T-cell (primary cell): ENCODE measurements around the gene HSD17B10. TPM values are rescaled to one million over a fixed set of nuclear protein-coding genes. Genes with fewer than 3 reads are reported as not detected.

Experiments
- ATAC-seq, 4 experiments: fragments of 200-7000 bp in 3 of 4; fragments of 150-1000 bp in 1 of 4; cut with Tn5 transposase; replicated peaks in 1 of 4; 1 replicate in 3 of 4; 2 replicates in 1 of 4; pipeline ENCODE4 v1.10.0; 2021; ENCODE audit warnings: moderate library complexity in 3 of 4, mild to moderate bottlenecking in 2 of 4, moderate number of reproducible peaks in 1 of 4
- CTCF ChIA-PET, 2 donors: fragments of 300-600 bp; sonication (Branson Sonifier 250); formaldehyde crosslinking; loops; one replicate each; lab custom pipeline; 2022; ENCODE audit warnings: antibody characterized with exemption in 2 of 2; lab: Charles Lee
- POLR2A ChIA-PET, 2 donors: fragments of 300-600 bp; sonication (Branson Sonifier 250); formaldehyde crosslinking; loops; one replicate each; lab custom pipeline; 2022; ENCODE audit warnings: antibody characterized with exemption in 2 of 2; lab: Charles Lee
- DNase-seq, 35 experiments: peaks; one replicate each; pipeline versions ENCODE4 v3.0.0 to v3.0.0-alpha.2; 2013 to 2023
- H3K27ac ChIP-seq: one replicate; pipeline ENCODE4 v1.5.1; 2013; ENCODE audit warnings: low read length
- H3K27me3 ChIP-seq, 2 experiments: replicated peaks in 1 of 2; 1 replicate in 1 of 2; 2 replicates in 1 of 2; pipeline versions ENCODE4 v1.6.1 to v1.7.0; 2013; ENCODE audit warnings: low read length in 1 of 2, mixed read lengths in 1 of 2; ENCODE audit not compliant: control insufficient read depth in 2 of 2, insufficient read depth in 2 of 2; ENCODE audit errors: extremely low read depth in 1 of 2
- H3K36me3 ChIP-seq, 2 donors: 1 replicate in 1 of 2; 2 replicates in 1 of 2; pipeline versions ENCODE4 v1.6.1 to v1.7.0; 2013; ENCODE audit warnings: low read length in 1 of 2; ENCODE audit not compliant: control insufficient read depth in 2 of 2, insufficient read depth in 1 of 2; ENCODE audit errors: extremely low read depth in 1 of 2
- H3K4me1 ChIP-seq, 2 experiments: 1 replicate in 1 of 2; 2 replicates in 1 of 2; pipeline versions ENCODE4 v1.6.1 to v1.7.0; 2013; ENCODE audit warnings: low read length in 2 of 2, mixed read lengths in 1 of 2; ENCODE audit not compliant: insufficient read depth in 2 of 2, control insufficient read depth in 1 of 2; ENCODE audit errors: extremely low read depth in 1 of 2
- H3K4me3 ChIP-seq, 2 donors: 1 replicate in 1 of 2; 2 replicates in 1 of 2; pipeline versions ENCODE4 v1.5.1 to v1.7.0; 2013; ENCODE audit warnings: mild to moderate bottlenecking in 2 of 2, low read length in 1 of 2, moderate library complexity in 1 of 2; ENCODE audit not compliant: control insufficient read depth in 1 of 2; ENCODE audit errors: extremely low read depth in 1 of 2
- H3K9me3 ChIP-seq: 2 replicates; pipeline ENCODE4 v1.7.0; 2013
- H3K27ac Mint-ChIP-seq, 2 donors: one replicate each; pipeline ENCODE4 v1.8.0; 2020 to 2021; ENCODE audit warnings: mild to moderate bottlenecking in 2 of 2, mixed read lengths in 2 of 2
- H3K27me3 Mint-ChIP-seq, 2 donors: one replicate each; pipeline ENCODE4 v1.8.0; 2021 to 2022; ENCODE audit warnings: mixed read lengths in 2 of 2
- H3K36me3 Mint-ChIP-seq: one replicate; pipeline ENCODE4 v1.8.0; 2021; ENCODE audit warnings: mixed read lengths
- H3K4me1 Mint-ChIP-seq, 3 donors: one replicate each; pipeline ENCODE4 v1.8.0; 2020 to 2022; ENCODE audit warnings: mixed read lengths in 3 of 3, mild to moderate bottlenecking in 1 of 3
- H3K4me3 Mint-ChIP-seq, 3 donors: one replicate each; pipeline ENCODE4 v1.8.0; 2020 to 2022; ENCODE audit warnings: mild to moderate bottlenecking in 3 of 3, mixed read lengths in 3 of 3, moderate library complexity in 3 of 3
- H3K9me3 Mint-ChIP-seq, 3 donors: one replicate each; pipeline ENCODE4 v1.8.0; 2020 to 2022; ENCODE audit warnings: mixed read lengths in 3 of 3
- WGBS: methylation state at CpG from one replicate; pipeline ENCODE4 v1.1.5; 2013; ENCODE audit warnings: missing lambda C conversion rate; ENCODE audit not compliant: insufficient coverage; 5-methylcytosine and 5-hydroxymethylcytosine counted together
- total RNA-seq, 35 experiments: library from RNA in 6 of 35; stranded (reverse) in 6 of 35; fragments of 120-200 nt in 1 of 35; gene quantifications; one replicate each; pipeline versions ENCODE4 v1.2.1 to v1.2.4 and lab custom pipeline; 2013 to 2026

The HSD17B10 gene
- total RNA-seq, 5 donors from 2014 or later (not counting 1 experiment from before 2014, with no cell fraction given): 36.6 to 60.0 (median 43.3) TPM

- no peaks in the 10 kb centered on the region for H3K27me3 ChIP-seq
- H3K36me3 ChIP-seq: peaks cover 15 to 60% of the 10 kb centered on the region in 2 donors
- POLR2A ChIA-PET: no interaction called here
- CTCF ChIA-PET: no interaction called here
- no peak overlapping the region for H3K4me3 Mint-ChIP-seq
- H3K27ac Mint-ChIP-seq: no peak overlapping the region
- DNase-seq: no peak
- peaks cover 23% of the 10 kb centered on the region for H3K36me3 Mint-ChIP-seq
- no peaks in the 10 kb centered on the region for H3K27me3 Mint-ChIP-seq
- peaks cover 10 to 19% (median 14%) of the 10 kb centered on the region in 3 donors for H3K4me1 Mint-ChIP-seq
- no peak overlapping the region for H3K27ac ChIP-seq
- H3K9me3 Mint-ChIP-seq: no peaks in the 10 kb centered on the region
- no peaks in the 10 kb centered on the region for H3K9me3 ChIP-seq
- H3K4me1 ChIP-seq: no peaks in the 10 kb centered on the region
- ATAC-seq: no peak
- WGBS: no CpG with 5 or more reads among the region's 2 CpGs
- H3K4me3 ChIP-seq: no peak overlapping the region
Observed at GRCh38 chrX:53412446-53412845, 21.7 kb downstream of the HSD17B10 start.

GRCh38 chrX:53403535-53403934, 30.6 kb downstream of the HSD17B10 start:
- no peaks in the 10 kb centered on the region for H3K4me1 Mint-ChIP-seq
- no peak for ATAC-seq
- Histone ChIP-seq H3K27ac (no peak overlapping the region), H3K4me3 (no peak overlapping the region), H3K36me3 (peaks cover 12 to 76% of the 10 kb centered on the region in 2 donors), H3K9me3 (no peaks in the 10 kb centered on the region), H3K27me3 (no peaks in the 10 kb centered on the region), H3K4me1 (no peaks in the 10 kb centered on the region)
- POLR2A ChIA-PET: no interaction called here
- H3K27me3 Mint-ChIP-seq: no peaks in the 10 kb centered on the region
- no peak overlapping the region for H3K27ac Mint-ChIP-seq
- WGBS: 100% methylated on average over 3 of the region's 10 CpGs
- H3K36me3 Mint-ChIP-seq: peaks cover 30% of the 10 kb centered on the region
- no peak for DNase-seq
- H3K9me3 Mint-ChIP-seq: no peaks in the 10 kb centered on the region
- H3K4me3 Mint-ChIP-seq: no peak overlapping the region
- CTCF ChIA-PET: no interaction called here

- CTCF ChIA-PET: no interaction called here
- Mint-ChIP-seq H3K4me1 (no peaks in the 10 kb centered on the region), H3K9me3 (no peaks in the 10 kb centered on the region), H3K36me3 (peaks cover 38% of the 10 kb centered on the region), H3K4me3 (no peak overlapping the region), H3K27ac (no peak overlapping the region), H3K27me3 (no peaks in the 10 kb centered on the region)
- Histone ChIP-seq H3K27ac (no peak overlapping the region), H3K4me1 (no peaks in the 10 kb centered on the region), H3K9me3 (no peaks in the 10 kb centered on the region), H3K36me3 (peaks cover 3 to 50% of the 10 kb centered on the region in 2 donors), H3K27me3 (no peaks in the 10 kb centered on the region), H3K4me3 (no peak overlapping the region)
- ATAC-seq: no peak
- no peak for DNase-seq
- no CpG with 5 or more reads among the region's 1 CpG for WGBS
- POLR2A ChIA-PET: no interaction called here
Observed at GRCh38 chrX:53398216-53398615, 36.0 kb downstream of the HSD17B10 start.

- Mint-ChIP-seq H3K36me3 (peaks cover 31% of the 10 kb centered on the region), H3K27ac (no peak overlapping the region), H3K4me1 (no peaks in the 10 kb centered on the region), H3K4me3 (no peak overlapping the region), H3K27me3 (no peaks in the 10 kb centered on the region), H3K9me3 (no peaks in the 10 kb centered on the region)
- no peak for ATAC-seq
- no peak for DNase-seq
- Histone ChIP-seq H3K4me3 (no peak overlapping the region), H3K27ac (no peak overlapping the region), H3K4me1 (no peaks in the 10 kb centered on the region), H3K36me3 (peaks cover 7 to 35% of the 10 kb centered on the region in 2 donors), H3K27me3 (no peaks in the 10 kb centered on the region), H3K9me3 (no peaks in the 10 kb centered on the region)
- ChIA-PET CTCF (no interaction called here), POLR2A (interaction anchor here in 1 of 2 donors (0.6 kb wide), 1 partner anchor 9 kb away, joined by 3 read pairs; no protein-coding TSS in a partner anchor)
- 100% methylated on average over 2 of the region's 2 CpGs for WGBS
Observed at GRCh38 chrX:53395605-53396298, 38.4 kb downstream of the HSD17B10 start.

- H3K27me3 Mint-ChIP-seq: no peaks in the 10 kb centered on the region
- CTCF ChIA-PET: no interaction called here
- Histone ChIP-seq H3K4me1 (no peaks in the 10 kb centered on the region), H3K27ac (no peak overlapping the region), H3K36me3 (peaks cover 30 to 55% of the 10 kb centered on the region in 2 donors), H3K9me3 (no peaks in the 10 kb centered on the region), H3K4me3 (no peak overlapping the region), H3K27me3 (no peaks in the 10 kb centered on the region)
- H3K36me3 Mint-ChIP-seq: peaks cover 28% of the 10 kb centered on the region
- H3K27ac Mint-ChIP-seq: no peak overlapping the region
- WGBS: 90% methylated on average over 2 of the region's 4 CpGs
- POLR2A ChIA-PET: no interaction called here
- DNase-seq: no peak
- no peaks in the 10 kb centered on the region for H3K9me3 Mint-ChIP-seq
- peaks cover 0 to 5% (median 0%) of the 10 kb centered on the region in 3 donors for H3K4me1 Mint-ChIP-seq
- no peak for ATAC-seq
- H3K4me3 Mint-ChIP-seq: no peak overlapping the region
Observed at GRCh38 chrX:53383376-53384076, 50.6 kb downstream of the HSD17B10 start.
